Thoracic aorta (tissue), 2 donors: ENCODE measurements around the gene KCNC4. TPM values are rescaled to one million over a fixed set of nuclear protein-coding genes. Genes with fewer than 3 reads are reported as not detected.

Experiments used
- ATAC-seq: fragments of 150-250 bp; one replicate; pipeline ENCODE4 v1.8.0; 2017; ENCODE audit warnings: low read depth; ENCODE audit not compliant: insufficient number of reproducible peaks, low FRiP score
- DNase-seq: peaks from one replicate; pipeline ENCODE4 v3.0.0-alpha.2; 2020; ENCODE audit warnings: low spot score
- H3K27ac ChIP-seq, 2 donors: fragments of 200-600 bp; sonication (generic); 1 replicate in 1 of 2; 2 replicates in 1 of 2; pipeline ENCODE4 v1.5.1; 2016; ENCODE audit warnings: mild to moderate bottlenecking in 2 of 2, moderate library complexity in 2 of 2
- H3K27me3 ChIP-seq: fragments of 200-600 bp; sonication (generic); replicated peaks from 2 replicates; pipeline ENCODE4 v1.6.0; 2016; ENCODE audit warnings: mild to moderate bottlenecking; ENCODE audit not compliant: insufficient read depth
- H3K36me3 ChIP-seq: fragments of 200-600 bp; sonication (generic); one replicate; pipeline ENCODE4 v1.5.1; 2016
- H3K4me1 ChIP-seq, 2 donors: fragments of 200-600 bp; sonication (generic); 1 replicate in 1 of 2; 2 replicates in 1 of 2; pipeline versions ENCODE4 v1.5.1 to v1.6.0; 2016; ENCODE audit warnings: low read depth in 2 of 2, mild to moderate bottlenecking in 1 of 2; ENCODE audit not compliant: control insufficient read depth in 1 of 2
- H3K4me3 ChIP-seq: fragments of 200-600 bp; sonication (generic); 2 replicates; pipeline ENCODE4 v1.5.1; 2016; ENCODE audit warnings: mild to moderate bottlenecking
- H3K9me3 ChIP-seq: fragments of 200-600 bp; sonication (generic); 2 replicates; pipeline ENCODE4 v1.5.1; 2016
- total RNA-seq, 2 donors: library from RNA; depleted of rRNA; stranded (reverse); fragments of >200 nt; gene quantifications; one replicate each; pipeline versions ENCODE4 v1.1.0 to v1.2.3, GENCODE V29; 2016
- TF ChIP-seq, protein P1 (sequence below): fragments of 200-600 bp; sonication (generic); IDR thresholded peaks from one replicate; pipeline ENCODE4 v1.5.1; 2019; ENCODE audit warnings: antibody characterized with exemption

Gene KCNC4
- total RNA-seq, 2 donors from 2014 or later = 12.7 to 17.6 TPM

- no peak overlapping the region for H3K4me3 ChIP-seq
- ATAC-seq (no peak), DNase-seq (no peak)
- no peaks in the 10 kb centered on the region for H3K4me1 ChIP-seq
- no peak overlapping the region for H3K27ac ChIP-seq
- H3K9me3 ChIP-seq = no peaks in the 10 kb centered on the region
- TF ChIP-seq, protein P1, sequence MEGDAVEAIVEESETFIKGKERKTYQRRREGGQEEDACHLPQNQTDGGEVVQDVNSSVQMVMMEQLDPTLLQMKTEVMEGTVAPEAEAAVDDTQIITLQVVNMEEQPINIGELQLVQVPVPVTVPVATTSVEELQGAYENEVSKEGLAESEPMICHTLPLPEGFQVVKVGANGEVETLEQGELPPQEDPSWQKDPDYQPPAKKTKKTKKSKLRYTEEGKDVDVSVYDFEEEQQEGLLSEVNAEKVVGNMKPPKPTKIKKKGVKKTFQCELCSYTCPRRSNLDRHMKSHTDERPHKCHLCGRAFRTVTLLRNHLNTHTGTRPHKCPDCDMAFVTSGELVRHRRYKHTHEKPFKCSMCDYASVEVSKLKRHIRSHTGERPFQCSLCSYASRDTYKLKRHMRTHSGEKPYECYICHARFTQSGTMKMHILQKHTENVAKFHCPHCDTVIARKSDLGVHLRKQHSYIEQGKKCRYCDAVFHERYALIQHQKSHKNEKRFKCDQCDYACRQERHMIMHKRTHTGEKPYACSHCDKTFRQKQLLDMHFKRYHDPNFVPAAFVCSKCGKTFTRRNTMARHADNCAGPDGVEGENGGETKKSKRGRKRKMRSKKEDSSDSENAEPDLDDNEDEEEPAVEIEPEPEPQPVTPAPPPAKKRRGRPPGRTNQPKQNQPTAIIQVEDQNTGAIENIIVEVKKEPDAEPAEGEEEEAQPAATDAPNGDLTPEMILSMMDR = no peak
- H3K36me3 ChIP-seq = no peaks in the 10 kb centered on the region
- no peaks in the 10 kb centered on the region for H3K27me3 ChIP-seq
Observed at GRCh38 chr1:110258734-110259133, 48.6 kb downstream of the KCNC4 start.

- Histone ChIP-seq H3K27ac (no peak overlapping the region), H3K36me3 (no peaks in the 10 kb centered on the region), H3K27me3 (no peaks in the 10 kb centered on the region), H3K4me3 (no peak overlapping the region), H3K9me3 (no peaks in the 10 kb centered on the region), H3K4me1 (no peaks in the 10 kb centered on the region)
- no peak for ATAC-seq
- TF ChIP-seq, protein P1 = no peak
- DNase-seq = no peak
Observed at GRCh38 chr1:110259770-110260169, 49.7 kb downstream of the KCNC4 start.

Other genes with a start within 250 kb of the KCNC4 start
- gene AHCYL1, start 225.5 kb upstream of the KCNC4 start, total RNA-seq = 10 to 100 TPM; 37.4 to 69.3 TPM
- 10 to 100 TPM; 38.4 to 61.6 TPM for gene STRIP1, start 175.7 kb upstream of the KCNC4 start, total RNA-seq
- gene ALX3, start 139.6 kb upstream of the KCNC4 start, total RNA-seq = not detected
- not detected for gene UBL4B, start 97.9 kb upstream of the KCNC4 start, total RNA-seq
- under 1 TPM; 0.14 TPM for gene SLC6A17, start 59.8 kb upstream of the KCNC4 start, total RNA-seq
- gene RBM15, start 129.1 kb downstream of the KCNC4 start, total RNA-seq = 10 to 100 TPM; 27.3 to 53.5 TPM
- gene SLC16A4, start 180.7 kb downstream of the KCNC4 start, total RNA-seq = 10 to 100 TPM; 29.8 to 48.5 TPM
- 10 to 100 TPM; 76.6 to 95.2 TPM for gene LAMTOR5, start 197.4 kb downstream of the KCNC4 start, total RNA-seq
- gene PROK1, start 240.8 kb downstream of the KCNC4 start, total RNA-seq = under 1 TPM; 0.27 to 0.63 TPM